B cell (primary cell): ENCODE results near the gene STK17A.

Experiments used
- CTCF ChIP-seq: fragments of 200-600 bp; IDR thresholded peaks from one replicate; pipeline ENCODE4 v1.8.0; 2022; ENCODE audit warnings: antibody characterized with exemption, mild to moderate bottlenecking
- EZH2 ChIP-seq: IDR thresholded peaks from 2 replicates; pipeline ENCODE4 v1.6.1; 2012; ENCODE audit warnings: borderline replicate concordance, low read depth, mild to moderate bottlenecking, moderate library complexity, low read length; ENCODE audit not compliant: insufficient read depth, poor library complexity, severe bottlenecking

- TF ChIP-seq CTCF (no peak), EZH2 (no peak)
Observed at GRCh38 chr7:43648473-43649406, 65.8 kb downstream of the STK17A start.
